Measurements from ENCODE around the gene KLHL14. TPM values are rescaled to one million over a fixed set of nuclear protein-coding genes. Genes with fewer than 3 reads are reported as not detected.

The KLHL14 gene
- polyA plus RNA-seq, 2 of the 4 experiments (the other 2 are of a cell fraction), result not detected

DNA sequence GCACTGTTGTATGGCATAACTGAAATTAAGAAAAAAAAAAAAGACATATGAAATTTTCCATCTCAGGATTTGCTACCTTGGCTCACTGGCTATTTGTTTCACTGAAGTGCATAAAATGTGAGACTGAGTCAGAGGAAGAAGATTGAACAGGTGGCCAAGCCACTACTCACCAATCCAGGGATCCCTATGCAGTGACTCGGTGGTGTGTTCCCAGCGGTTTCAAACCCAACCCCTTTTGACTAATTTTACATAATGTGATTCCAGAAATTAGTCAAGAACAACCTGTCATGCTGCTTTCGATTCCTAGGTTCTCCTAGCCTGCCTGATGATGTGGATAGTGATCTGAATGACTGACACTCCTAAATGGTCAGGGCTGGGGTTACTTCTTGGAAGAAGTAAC is 77.3 kb downstream of the KLHL14 start:
- Histone ChIP-seq H3K27ac (no peak overlapping the region), H3K4me3 (no peak overlapping the region), H3K9me3 (no peaks in the 10 kb centered on the region), H3K4me1 (no peaks in the 10 kb centered on the region), H3K4me2 (no peak overlapping the region)
- DNase-seq (ENCODE audit: low read depth in 1 of 2, low spot score in 1 of 2) (no peak), FAIRE-seq (no peak), ATAC-seq (no peak)
- WGBS (ENCODE audit: missing lambda C conversion rate), result 0% methylated on average over 3 of the region's 3 CpGs
- POLR2A ChIA-PET, result no interaction called here
- CTCF ChIA-PET, result interaction anchor here (0.6 kb wide), 1 partner anchor 35 kb away, joined by 3 read pairs; no protein-coding TSS in a partner anchor
- no peak for TF ChIP-seq CEBPB (IDR thresholded peaks at IDR 0.05)
- TF ChIP-seq, protein P1, sequence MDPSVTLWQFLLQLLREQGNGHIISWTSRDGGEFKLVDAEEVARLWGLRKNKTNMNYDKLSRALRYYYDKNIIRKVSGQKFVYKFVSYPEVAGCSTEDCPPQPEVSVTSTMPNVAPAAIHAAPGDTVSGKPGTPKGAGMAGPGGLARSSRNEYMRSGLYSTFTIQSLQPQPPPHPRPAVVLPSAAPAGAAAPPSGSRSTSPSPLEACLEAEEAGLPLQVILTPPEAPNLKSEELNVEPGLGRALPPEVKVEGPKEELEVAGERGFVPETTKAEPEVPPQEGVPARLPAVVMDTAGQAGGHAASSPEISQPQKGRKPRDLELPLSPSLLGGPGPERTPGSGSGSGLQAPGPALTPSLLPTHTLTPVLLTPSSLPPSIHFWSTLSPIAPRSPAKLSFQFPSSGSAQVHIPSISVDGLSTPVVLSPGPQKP (IDR thresholded peaks at IDR 0.05; ENCODE audit: low read depth, low read length), result no peak
- TF ChIP-seq RAD21 (conservative IDR thresholded peaks at IDR 0.05 in 1 of 2, IDR thresholded peaks at IDR 0.05 in 1 of 2), result no peak
- TF ChIP-seq, protein P2, sequence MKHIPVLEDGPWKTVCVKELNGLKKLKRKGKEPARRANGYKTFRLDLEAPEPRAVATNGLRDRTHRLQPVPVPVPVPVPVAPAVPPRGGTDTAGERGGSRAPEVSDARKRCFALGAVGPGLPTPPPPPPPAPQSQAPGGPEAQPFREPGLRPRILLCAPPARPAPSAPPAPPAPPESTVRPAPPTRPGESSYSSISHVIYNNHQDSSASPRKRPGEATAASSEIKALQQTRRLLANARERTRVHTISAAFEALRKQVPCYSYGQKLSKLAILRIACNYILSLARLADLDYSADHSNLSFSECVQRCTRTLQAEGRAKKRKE (CRISPR knock-in tag; IDR thresholded peaks at IDR 0.05; ENCODE audit: low read depth), result no peak
- no peak for TF ChIP-seq SREBF2 (IDR thresholded peaks at IDR 0.05)
- TF ChIP-seq RCOR1 (IDR thresholded peaks at IDR 0.05; ENCODE audit: low read depth, low read length), result no peak
- TF ChIP-seq, protein P3, sequence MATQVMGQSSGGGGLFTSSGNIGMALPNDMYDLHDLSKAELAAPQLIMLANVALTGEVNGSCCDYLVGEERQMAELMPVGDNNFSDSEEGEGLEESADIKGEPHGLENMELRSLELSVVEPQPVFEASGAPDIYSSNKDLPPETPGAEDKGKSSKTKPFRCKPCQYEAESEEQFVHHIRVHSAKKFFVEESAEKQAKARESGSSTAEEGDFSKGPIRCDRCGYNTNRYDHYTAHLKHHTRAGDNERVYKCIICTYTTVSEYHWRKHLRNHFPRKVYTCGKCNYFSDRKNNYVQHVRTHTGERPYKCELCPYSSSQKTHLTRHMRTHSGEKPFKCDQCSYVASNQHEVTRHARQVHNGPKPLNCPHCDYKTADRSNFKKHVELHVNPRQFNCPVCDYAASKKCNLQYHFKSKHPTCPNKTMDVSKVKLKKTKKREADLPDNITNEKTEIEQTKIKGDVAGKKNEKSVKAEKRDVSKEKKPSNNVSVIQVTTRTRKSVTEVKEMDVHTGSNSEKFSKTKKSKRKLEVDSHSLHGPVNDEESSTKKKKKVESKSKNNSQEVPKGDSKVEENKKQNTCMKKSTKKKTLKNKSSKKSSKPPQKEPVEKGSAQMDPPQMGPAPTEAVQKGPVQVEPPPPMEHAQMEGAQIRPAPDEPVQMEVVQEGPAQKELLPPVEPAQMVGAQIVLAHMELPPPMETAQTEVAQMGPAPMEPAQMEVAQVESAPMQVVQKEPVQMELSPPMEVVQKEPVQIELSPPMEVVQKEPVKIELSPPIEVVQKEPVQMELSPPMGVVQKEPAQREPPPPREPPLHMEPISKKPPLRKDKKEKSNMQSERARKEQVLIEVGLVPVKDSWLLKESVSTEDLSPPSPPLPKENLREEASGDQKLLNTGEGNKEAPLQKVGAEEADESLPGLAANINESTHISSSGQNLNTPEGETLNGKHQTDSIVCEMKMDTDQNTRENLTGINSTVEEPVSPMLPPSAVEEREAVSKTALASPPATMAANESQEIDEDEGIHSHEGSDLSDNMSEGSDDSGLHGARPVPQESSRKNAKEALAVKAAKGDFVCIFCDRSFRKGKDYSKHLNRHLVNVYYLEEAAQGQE (IDR thresholded peaks at IDR 0.05), result no peak
- TF ChIP-seq, protein P4, sequence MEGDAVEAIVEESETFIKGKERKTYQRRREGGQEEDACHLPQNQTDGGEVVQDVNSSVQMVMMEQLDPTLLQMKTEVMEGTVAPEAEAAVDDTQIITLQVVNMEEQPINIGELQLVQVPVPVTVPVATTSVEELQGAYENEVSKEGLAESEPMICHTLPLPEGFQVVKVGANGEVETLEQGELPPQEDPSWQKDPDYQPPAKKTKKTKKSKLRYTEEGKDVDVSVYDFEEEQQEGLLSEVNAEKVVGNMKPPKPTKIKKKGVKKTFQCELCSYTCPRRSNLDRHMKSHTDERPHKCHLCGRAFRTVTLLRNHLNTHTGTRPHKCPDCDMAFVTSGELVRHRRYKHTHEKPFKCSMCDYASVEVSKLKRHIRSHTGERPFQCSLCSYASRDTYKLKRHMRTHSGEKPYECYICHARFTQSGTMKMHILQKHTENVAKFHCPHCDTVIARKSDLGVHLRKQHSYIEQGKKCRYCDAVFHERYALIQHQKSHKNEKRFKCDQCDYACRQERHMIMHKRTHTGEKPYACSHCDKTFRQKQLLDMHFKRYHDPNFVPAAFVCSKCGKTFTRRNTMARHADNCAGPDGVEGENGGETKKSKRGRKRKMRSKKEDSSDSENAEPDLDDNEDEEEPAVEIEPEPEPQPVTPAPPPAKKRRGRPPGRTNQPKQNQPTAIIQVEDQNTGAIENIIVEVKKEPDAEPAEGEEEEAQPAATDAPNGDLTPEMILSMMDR (IDR thresholded peaks at IDR 0.05), result no peak
- TF ChIP-seq TP53 (CRISPR knock-in tag; IDR thresholded peaks at IDR 0.05), result no peak
- TF ChIP-seq GATA3 (IDR thresholded peaks at IDR 0.05; ENCODE audit: borderline replicate concordance), result no peak
- no peak for TF ChIP-seq HOXB13 (CRISPR knock-in tag; IDR thresholded peaks at IDR 0.05; ENCODE audit: low read depth)
- no peak for TF ChIP-seq PHF8 (IDR thresholded peaks at IDR 0.05; ENCODE audit: borderline replicate concordance, low read depth)
- no peak for TF ChIP-seq RARB (CRISPR knock-in tag; IDR thresholded peaks at IDR 0.05)
- no peak for TF ChIP-seq HEYL (CRISPR knock-in tag; IDR thresholded peaks at IDR 0.05)

DNA sequence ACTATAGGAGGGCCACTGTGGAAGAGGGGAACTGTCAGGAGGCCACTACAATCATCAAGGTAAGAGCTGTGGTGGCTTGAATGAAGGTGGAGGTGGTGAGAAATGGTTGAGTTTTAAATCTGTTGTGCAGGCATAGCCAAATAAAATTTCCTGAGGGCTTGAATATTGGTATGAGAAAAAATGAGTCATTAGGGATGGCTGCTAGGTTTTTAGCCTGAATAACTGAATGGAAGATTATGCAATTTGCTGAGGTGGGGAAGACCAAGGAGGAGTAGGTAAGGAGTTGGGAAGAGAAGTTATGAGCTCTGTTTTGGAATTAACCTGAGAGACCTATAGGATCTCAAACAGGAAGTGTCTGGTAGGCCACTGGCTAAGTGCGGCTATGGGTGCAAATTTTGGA is 84.0 kb downstream of the KLHL14 start:
- DNase-seq (ENCODE audit: low read depth in 1 of 2, low spot score in 1 of 2), result no peak
- POLR2A ChIA-PET, result no interaction called here
- CTCF ChIA-PET, result no interaction called here
- no peak for ATAC-seq
- Histone ChIP-seq H3K4me1 (no peaks in the 10 kb centered on the region), H3K27ac (no peak overlapping the region), H3K4me2 (no peak overlapping the region), H3K4me3 (no peak overlapping the region), H3K9me3 (no peaks in the 10 kb centered on the region)
- WGBS (ENCODE audit: missing lambda C conversion rate), result 22% methylated on average over 1 of the region's 1 CpG
- no peak for FAIRE-seq
- TF ChIP-seq, protein P1 (IDR thresholded peaks at IDR 0.05; ENCODE audit: low read depth, low read length), result no peak
- TF ChIP-seq ZNF302 (CRISPR knock-in tag; IDR thresholded peaks at IDR 0.05) (no peak), RARB (CRISPR knock-in tag; IDR thresholded peaks at IDR 0.05) (no peak), JUN (IDR thresholded peaks at IDR 0.05) (no peak), CHD2 (IDR thresholded peaks at IDR 0.05; ENCODE audit: low read length, partially characterized antibody) (no peak), CEBPB (IDR thresholded peaks at IDR 0.05) (no peak), ZSCAN20 (CRISPR knock-in tag; IDR thresholded peaks at IDR 0.05) (no peak), POLR2A (IDR thresholded peaks at IDR 0.05; ENCODE audit: low read length) (no peak), FOSL2 (IDR thresholded peaks at IDR 0.05) (no peak), FOSL2 (CRISPR knock-in tag; IDR thresholded peaks at IDR 0.05) (no peak), RNF2 (IDR thresholded peaks at IDR 0.05; ENCODE audit: borderline replicate concordance, low read depth) (no peak), KDM1A (IDR thresholded peaks at IDR 0.05; ENCODE audit: low read depth) (no peak), MAZ (IDR thresholded peaks at IDR 0.05; ENCODE audit: borderline replicate concordance, low read depth, low read length) (no peak), NFE2L2 (conservative IDR thresholded peaks at IDR 0.05; ENCODE audit: low read length) (no peak), CBX8 (IDR thresholded peaks at IDR 0.05) (no peak), HOXA7 (CRISPR knock-in tag; IDR thresholded peaks at IDR 0.05) (no peak), HOXB5 (CRISPR knock-in tag; IDR thresholded peaks at IDR 0.05) (no peak)
- TF ChIP-seq, protein P5, sequence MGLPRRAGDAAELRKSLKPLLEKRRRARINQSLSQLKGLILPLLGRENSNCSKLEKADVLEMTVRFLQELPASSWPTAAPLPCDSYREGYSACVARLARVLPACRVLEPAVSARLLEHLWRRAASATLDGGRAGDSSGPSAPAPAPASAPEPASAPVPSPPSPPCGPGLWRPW (IDR thresholded peaks at IDR 0.05), result no peak
- TF ChIP-seq, protein P2 (CRISPR knock-in tag; IDR thresholded peaks at IDR 0.05; ENCODE audit: low read depth), result no peak

Data from A549 (cell line).